HuH-7 (cell line): ENCODE measurements around the gene NTN4.
"Not testable (repeated sequence)": the region's sequence is repeated elsewhere in the genome, so short reads cannot be mapped to it uniquely, and the experiment has no call there.

ENCODE experiments used
- DNase-seq: peaks from one replicate; pipeline ENCODE4 v3.0.0; 2011; ENCODE audit warnings: low spot score

The NTN4 gene

GRCh38 chr12:95709152-95709551 lies 81.4 kb downstream of the NTN4 start:
- no peak for DNase-seq

- no peak for DNase-seq
These were observed 85.4 kb downstream of the NTN4 start for GRCh38 chr12:95705143-95705542.

GRCh38 chr12:95703986-95704385 lies 86.6 kb downstream of the NTN4 start:
- DNase-seq, result no peak

GRCh38 chr12:95701722-95702418 lies 88.7 kb downstream of the NTN4 start:
- DNase-seq, result no peak

GRCh38 chr12:95701275-95701674 lies 89.3 kb downstream of the NTN4 start:
- DNase-seq, result no peak

GRCh38 chr12:95700316-95700785 lies 90.2 kb downstream of the NTN4 start:
- no peak for DNase-seq

- no peak for DNase-seq
These were observed 91.0 kb downstream of the NTN4 start for GRCh38 chr12:95699579-95699978.

- no peak for DNase-seq
These were observed 96.4 kb downstream of the NTN4 start for GRCh38 chr12:95694136-95694535.

- no peak for DNase-seq
These were observed 96.9 kb downstream of the NTN4 start for GRCh38 chr12:95693689-95694088.

GRCh38 chr12:95690861-95691635 lies 99.5 kb downstream of the NTN4 start:
- no peak for DNase-seq

- DNase-seq, result no peak
These were observed 102.6 kb downstream of the NTN4 start for GRCh38 chr12:95687937-95688336.

GRCh38 chr12:95683418-95683817 lies 107.1 kb downstream of the NTN4 start:
- no peak for DNase-seq

GRCh38 chr12:95681210-95681765 lies 109.3 kb downstream of the NTN4 start:
- DNase-seq, result no peak

GRCh38 chr12:95678684-95679083 lies 111.9 kb downstream of the NTN4 start:
- no peak for DNase-seq

- DNase-seq, result not testable (repeated sequence)
These were observed 112.8 kb downstream of the NTN4 start for GRCh38 chr12:95677782-95678181.

GRCh38 chr12:95674631-95675030 lies 115.9 kb downstream of the NTN4 start:
- no peak for DNase-seq

- DNase-seq, result no peak
These were observed 116.4 kb downstream of the NTN4 start for GRCh38 chr12:95674163-95674562.

- no peak for DNase-seq
These were observed 117.0 kb downstream of the NTN4 start for GRCh38 chr12:95673576-95673975.

- DNase-seq, result no peak
These were observed 118.4 kb downstream of the NTN4 start for GRCh38 chr12:95672166-95672565.

GRCh38 chr12:95671265-95671664 lies 119.3 kb downstream of the NTN4 start:
- no peak for DNase-seq

GRCh38 chr12:95663525-95663924 lies 127.0 kb downstream of the NTN4 start:
- no peak for DNase-seq

GRCh38 chr12:95661360-95661759 lies 129.2 kb downstream of the NTN4 start:
- DNase-seq, result no peak

GRCh38 chr12:95658386-95658785 lies 132.2 kb downstream of the NTN4 start:
- DNase-seq, result no peak
